Neural cell (in vitro differentiated cells): Measurements from ENCODE around the gene CRYZ. TPM values are rescaled to one million over a fixed set of nuclear protein-coding genes. Genes with fewer than 3 reads are reported as not detected.

ENCODE experiments used
- H2AFZ ChIP-seq: fragments of 200-600, 300-800 bp; sonication (generic), shearing (Covaris generic); 2 replicates; pipeline ENCODE4 v1.6.0; 2014; ENCODE audit warnings: low read depth, mild to moderate bottlenecking, antibody characterized with exemption, low read length, moderate library complexity
- H3F3A ChIP-seq: fragments of 200-600 bp; shearing (Covaris generic); 2 replicates; pipeline ENCODE4 v1.6.1; 2016; ENCODE audit warnings: mild to moderate bottlenecking, moderate library complexity, mixed read lengths, antibody characterized with exemption, low read length; ENCODE audit not compliant: insufficient read depth, poor library complexity, severe bottlenecking
- H3K27ac ChIP-seq: fragments of 200-600, 300-800 bp; sonication (generic), shearing (Covaris generic); 2 replicates; pipeline ENCODE4 v1.5.1; 2014; ENCODE audit warnings: mild to moderate bottlenecking, low read length, moderate library complexity
- H3K27me3 ChIP-seq: fragments of 300-800, 200-600 bp; sonication (generic), shearing (Covaris generic); 2 replicates; pipeline ENCODE4 v1.6.0; 2014; ENCODE audit warnings: mild to moderate bottlenecking, low read depth, low read length, moderate library complexity; ENCODE audit not compliant: insufficient read depth
- H3K36me3 ChIP-seq: fragments of 300-800, 200-600 bp; sonication (generic), shearing (Covaris generic); 2 replicates; pipeline ENCODE4 v1.5.1; 2014; ENCODE audit warnings: mild to moderate bottlenecking, antibody characterized with exemption, low read length, moderate library complexity; ENCODE audit not compliant: insufficient read depth
- H3K4me2 ChIP-seq: fragments of 300-800, 200-600 bp; sonication (generic), shearing (Covaris generic); 2 replicates; pipeline ENCODE4 v1.6.0; 2014; ENCODE audit warnings: mild to moderate bottlenecking, low read length
- H3K4me3 ChIP-seq: fragments of 300-800, 200-600 bp; sonication (generic), shearing (Covaris generic); 2 replicates; pipeline ENCODE4 v1.5.1; 2014; ENCODE audit warnings: mild to moderate bottlenecking, low read length, moderate library complexity
- H3K79me2 ChIP-seq: fragments of 200-600 bp; shearing (Covaris generic); replicated peaks from 2 replicates; pipeline ENCODE4 v1.6.0; 2014; ENCODE audit warnings: mild to moderate bottlenecking, low read length, moderate library complexity; ENCODE audit not compliant: insufficient read depth
- H3K9ac ChIP-seq: fragments of 300-800, 200-600 bp; sonication (generic), shearing (Covaris generic); 2 replicates; pipeline ENCODE4 v1.6.1; 2016; ENCODE audit warnings: mild to moderate bottlenecking, low read length, mixed read lengths
- H3K9me2 ChIP-seq: fragments of 200-600 bp; shearing (Covaris generic); 2 replicates; pipeline ENCODE4 v1.6.1; 2016; ENCODE audit warnings: mild to moderate bottlenecking, low read length, mixed read lengths; ENCODE audit not compliant: insufficient read depth
- H3K9me3 ChIP-seq: fragments of 200-600, 300-800 bp; sonication (generic), shearing (Covaris generic); 2 replicates; pipeline ENCODE4 v1.6.1; 2016; ENCODE audit warnings: mild to moderate bottlenecking, mixed run types, low read length, moderate library complexity, mixed read lengths
- H4K20me1 ChIP-seq: fragments of 200-600 bp; shearing (Covaris generic); 2 replicates; pipeline ENCODE4 v1.6.1; 2016; ENCODE audit warnings: mild to moderate bottlenecking, mixed run types; ENCODE audit not compliant: insufficient read depth
- EP300 ChIP-seq: fragments of 450-650 bp; conservative IDR thresholded peaks from 2 replicates; pipeline ENCODE4 v1.6.1; 2014; ENCODE audit warnings: antibody characterized with exemption, mild to moderate bottlenecking, moderate library complexity; ENCODE audit not compliant: poor library complexity, severe bottlenecking
- EZH2 ChIP-seq: fragments of 200-600, 300-800 bp; shearing (Covaris generic), sonication (generic); IDR thresholded peaks from 2 replicates; pipeline ENCODE4 v1.6.1; 2014; ENCODE audit warnings: antibody characterized with exemption, low read length, borderline replicate concordance, mild to moderate bottlenecking; ENCODE audit not compliant: insufficient read depth, poor library complexity, severe bottlenecking
- MXI1 ChIP-seq: fragments of 450-650 bp; conservative IDR thresholded peaks from 2 replicates; pipeline ENCODE4 v1.6.1; 2014; ENCODE audit warnings: antibody characterized with exemption, mild to moderate bottlenecking; ENCODE audit not compliant: poor library complexity, severe bottlenecking
- POLR2AphosphoS5 ChIP-seq: IDR thresholded peaks from 2 replicates; pipeline ENCODE4 v1.6.1; 2012
- RAD21 ChIP-seq: fragments of 450-650 bp; conservative IDR thresholded peaks from 2 replicates; pipeline ENCODE4 v1.6.1; 2014; ENCODE audit warnings: antibody characterized with exemption, mild to moderate bottlenecking, moderate library complexity
- SMC3 ChIP-seq: fragments of 450-650 bp; conservative IDR thresholded peaks from 2 replicates; pipeline ENCODE4 v1.6.1; 2014; ENCODE audit warnings: antibody characterized with exemption, mild to moderate bottlenecking, moderate library complexity; ENCODE audit not compliant: poor library complexity
- TAF1 ChIP-seq: IDR thresholded peaks from 2 replicates; pipeline ENCODE4 v1.6.1; 2012; ENCODE audit warnings: low read depth
- polyA plus RNA-seq: library from polyadenylated mRNA; depleted of rRNA; stranded (reverse); fragments of >200 nt; gene quantifications from 2 replicates; pipeline ENCODE4 v1.2.3, GENCODE V29; 2014
- TF ChIP-seq, protein P1 (sequence below): IDR thresholded peaks from 2 replicates; pipeline ENCODE4 v1.6.1; 2012; ENCODE audit warnings: borderline replicate concordance
- TF ChIP-seq, protein P2 (sequence below): fragments of 450-650 bp; IDR thresholded peaks from 2 replicates; pipeline ENCODE4 v1.5.1; 2014; ENCODE audit warnings: antibody characterized with exemption, mild to moderate bottlenecking, moderate library complexity; ENCODE audit not compliant: poor library complexity, severe bottlenecking

Gene CRYZ
- polyA plus RNA-seq, 1 donor from 2014 or later, result 1.9 TPM

DNA sequence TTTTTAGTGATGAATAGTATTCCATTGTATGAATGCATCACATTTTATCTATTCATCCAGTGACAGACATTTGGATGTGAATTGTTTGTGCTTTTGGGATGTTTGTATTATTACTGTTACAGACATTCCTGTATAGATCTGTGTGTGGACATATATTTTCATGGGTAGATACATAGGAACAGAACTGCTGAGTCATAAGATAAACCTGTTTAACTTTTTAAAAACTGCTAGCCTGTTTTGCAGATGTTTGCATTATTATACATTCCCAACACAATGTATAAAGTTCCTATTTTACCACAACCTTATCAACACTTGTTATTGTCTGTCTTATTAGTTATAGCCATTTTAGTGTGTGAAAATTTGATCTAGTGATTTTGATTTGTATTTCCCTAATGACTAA lies 46.9 kb upstream of the CRYZ start:
- no peak overlapping the region for H3K4me3 ChIP-seq

DNA sequence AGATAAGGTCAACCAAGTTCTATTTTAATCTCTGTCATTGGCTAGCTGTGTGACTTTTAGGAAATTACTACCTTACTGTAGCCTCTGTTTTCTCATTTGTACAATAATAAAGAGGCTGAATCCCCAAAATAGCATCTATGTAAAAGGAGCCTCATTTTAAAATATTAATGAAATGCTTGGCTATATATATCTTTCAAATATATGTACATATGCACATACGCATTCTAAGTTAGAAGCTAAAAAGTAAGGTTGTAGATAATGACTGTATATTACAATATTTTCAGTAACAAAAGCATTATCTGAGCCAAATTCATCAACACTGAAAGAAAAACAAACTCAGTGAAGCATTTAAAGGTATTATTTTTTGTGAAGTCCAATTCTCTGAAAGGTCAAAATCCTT lies 44.7 kb upstream of the CRYZ start:
- H3K36me3 ChIP-seq, result no peaks in the 10 kb centered on the region
- H3K9me3 ChIP-seq, result no peaks in the 10 kb centered on the region
- H3K4me2 ChIP-seq, result no peak overlapping the region
- H2AFZ ChIP-seq, result no peak overlapping the region
- no peaks in the 10 kb centered on the region for H4K20me1 ChIP-seq
- TF ChIP-seq, protein P1, sequence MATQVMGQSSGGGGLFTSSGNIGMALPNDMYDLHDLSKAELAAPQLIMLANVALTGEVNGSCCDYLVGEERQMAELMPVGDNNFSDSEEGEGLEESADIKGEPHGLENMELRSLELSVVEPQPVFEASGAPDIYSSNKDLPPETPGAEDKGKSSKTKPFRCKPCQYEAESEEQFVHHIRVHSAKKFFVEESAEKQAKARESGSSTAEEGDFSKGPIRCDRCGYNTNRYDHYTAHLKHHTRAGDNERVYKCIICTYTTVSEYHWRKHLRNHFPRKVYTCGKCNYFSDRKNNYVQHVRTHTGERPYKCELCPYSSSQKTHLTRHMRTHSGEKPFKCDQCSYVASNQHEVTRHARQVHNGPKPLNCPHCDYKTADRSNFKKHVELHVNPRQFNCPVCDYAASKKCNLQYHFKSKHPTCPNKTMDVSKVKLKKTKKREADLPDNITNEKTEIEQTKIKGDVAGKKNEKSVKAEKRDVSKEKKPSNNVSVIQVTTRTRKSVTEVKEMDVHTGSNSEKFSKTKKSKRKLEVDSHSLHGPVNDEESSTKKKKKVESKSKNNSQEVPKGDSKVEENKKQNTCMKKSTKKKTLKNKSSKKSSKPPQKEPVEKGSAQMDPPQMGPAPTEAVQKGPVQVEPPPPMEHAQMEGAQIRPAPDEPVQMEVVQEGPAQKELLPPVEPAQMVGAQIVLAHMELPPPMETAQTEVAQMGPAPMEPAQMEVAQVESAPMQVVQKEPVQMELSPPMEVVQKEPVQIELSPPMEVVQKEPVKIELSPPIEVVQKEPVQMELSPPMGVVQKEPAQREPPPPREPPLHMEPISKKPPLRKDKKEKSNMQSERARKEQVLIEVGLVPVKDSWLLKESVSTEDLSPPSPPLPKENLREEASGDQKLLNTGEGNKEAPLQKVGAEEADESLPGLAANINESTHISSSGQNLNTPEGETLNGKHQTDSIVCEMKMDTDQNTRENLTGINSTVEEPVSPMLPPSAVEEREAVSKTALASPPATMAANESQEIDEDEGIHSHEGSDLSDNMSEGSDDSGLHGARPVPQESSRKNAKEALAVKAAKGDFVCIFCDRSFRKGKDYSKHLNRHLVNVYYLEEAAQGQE, result no peak
- no peak for TF ChIP-seq EZH2
- no peak for TF ChIP-seq MXI1
- TF ChIP-seq, protein P2, sequence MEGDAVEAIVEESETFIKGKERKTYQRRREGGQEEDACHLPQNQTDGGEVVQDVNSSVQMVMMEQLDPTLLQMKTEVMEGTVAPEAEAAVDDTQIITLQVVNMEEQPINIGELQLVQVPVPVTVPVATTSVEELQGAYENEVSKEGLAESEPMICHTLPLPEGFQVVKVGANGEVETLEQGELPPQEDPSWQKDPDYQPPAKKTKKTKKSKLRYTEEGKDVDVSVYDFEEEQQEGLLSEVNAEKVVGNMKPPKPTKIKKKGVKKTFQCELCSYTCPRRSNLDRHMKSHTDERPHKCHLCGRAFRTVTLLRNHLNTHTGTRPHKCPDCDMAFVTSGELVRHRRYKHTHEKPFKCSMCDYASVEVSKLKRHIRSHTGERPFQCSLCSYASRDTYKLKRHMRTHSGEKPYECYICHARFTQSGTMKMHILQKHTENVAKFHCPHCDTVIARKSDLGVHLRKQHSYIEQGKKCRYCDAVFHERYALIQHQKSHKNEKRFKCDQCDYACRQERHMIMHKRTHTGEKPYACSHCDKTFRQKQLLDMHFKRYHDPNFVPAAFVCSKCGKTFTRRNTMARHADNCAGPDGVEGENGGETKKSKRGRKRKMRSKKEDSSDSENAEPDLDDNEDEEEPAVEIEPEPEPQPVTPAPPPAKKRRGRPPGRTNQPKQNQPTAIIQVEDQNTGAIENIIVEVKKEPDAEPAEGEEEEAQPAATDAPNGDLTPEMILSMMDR, result no peak
- TF ChIP-seq RAD21, result no peak
- no peak for TF ChIP-seq POLR2AphosphoS5
- TF ChIP-seq TAF1, result no peak
- TF ChIP-seq SMC3, result no peak
- TF ChIP-seq EP300, result no peak
- H3K4me3 ChIP-seq, result no peak overlapping the region
- no peaks in the 10 kb centered on the region for H3K79me2 ChIP-seq
- no peaks in the 10 kb centered on the region for H3K27me3 ChIP-seq
- no peaks in the 10 kb centered on the region for H3K9me2 ChIP-seq
- H3K27ac ChIP-seq, result no peak overlapping the region
- H3K9ac ChIP-seq, result no peak overlapping the region
- H3F3A ChIP-seq, result no peaks in the 10 kb centered on the region

More for the DNA sequence above, 46.9 kb upstream of the CRYZ start:
- Histone ChIP-seq H3K9me3 (no peaks in the 10 kb centered on the region), H3F3A (no peaks in the 10 kb centered on the region), H3K79me2 (no peaks in the 10 kb centered on the region), H3K9me2 (no peaks in the 10 kb centered on the region), H4K20me1 (no peaks in the 10 kb centered on the region), H3K27me3 (no peaks in the 10 kb centered on the region), H3K27ac (no peak overlapping the region), H3K36me3 (no peaks in the 10 kb centered on the region), H3K9ac (no peak overlapping the region), H3K4me2 (no peak overlapping the region), H2AFZ (no peak overlapping the region)
- no peak for TF ChIP-seq SMC3

DNA sequence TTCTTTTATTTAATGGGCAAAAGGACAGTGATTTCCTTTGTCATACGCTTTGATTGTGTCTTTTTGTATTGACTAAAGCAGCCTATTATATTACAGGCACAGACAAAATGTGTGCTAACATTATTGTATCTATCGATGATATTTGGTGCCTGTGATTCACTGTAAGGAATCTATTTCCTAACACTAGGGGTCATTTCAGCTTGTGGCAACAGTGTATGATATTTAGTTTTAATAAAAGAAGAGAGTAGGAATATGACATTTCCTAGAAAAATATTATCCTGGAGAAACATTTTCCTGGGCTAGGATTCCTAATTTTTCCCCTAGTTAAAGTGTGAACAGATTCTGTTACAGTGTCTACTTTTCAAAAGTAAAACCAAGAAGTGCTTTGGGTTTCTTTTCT lies 42.9 kb upstream of the CRYZ start:
- no peaks in the 10 kb centered on the region for H3K9me3 ChIP-seq
- TF ChIP-seq, protein P2, result peak; percentile 24
- no peak for TF ChIP-seq RAD21
- no peaks in the 10 kb centered on the region for H3K27me3 ChIP-seq
- H3K4me3 ChIP-seq, result no peak overlapping the region
- no peak overlapping the region for H3K4me2 ChIP-seq
- H3K9ac ChIP-seq, result no peak overlapping the region
- no peak overlapping the region for H2AFZ ChIP-seq
- H4K20me1 ChIP-seq, result no peaks in the 10 kb centered on the region
- no peaks in the 10 kb centered on the region for H3F3A ChIP-seq
- no peak overlapping the region for H3K27ac ChIP-seq
- H3K36me3 ChIP-seq, result no peaks in the 10 kb centered on the region
- H3K9me2 ChIP-seq, result no peaks in the 10 kb centered on the region
- no peaks in the 10 kb centered on the region for H3K79me2 ChIP-seq
